ENCODE data around the gene HMGN5.

GRCh38 chrX:81208916-81209315 lies 7.2 kb upstream of the HMGN5 start:
- TF ChIP-seq CTCF (IDR thresholded peaks at IDR 0.05; ENCODE audit: insufficient read depth, low read length), result no peak
- no peak for TF ChIP-seq GABPA (IDR thresholded peaks at IDR 0.05; ENCODE audit: low read depth)
- TF ChIP-seq REST (IDR thresholded peaks at IDR 0.05; ENCODE audit: insufficient replicate concordance, low read depth), result no peak
- TF ChIP-seq POLR2AphosphoS5 (IDR thresholded peaks at IDR 0.05; ENCODE audit: low read depth), result no peak
